MM.1S (cell line): Measurements from ENCODE around the gene SYVN1.

Source experiments
- CTCF ChIP-seq: fragments of 300-600 bp; sonication (generic); IDR thresholded peaks from 2 replicates; pipeline ENCODE4 v1.5.1; 2016; ENCODE audit warnings: antibody characterized with exemption, low read length, mixed read lengths
- EZH2 ChIP-seq: fragments of 300-600 bp; sonication (generic); optimal IDR thresholded peaks from 2 replicates; pipeline ENCODE3; 2017; ENCODE audit warnings: low read depth, mild to moderate bottlenecking, antibody characterized with exemption, low read length, mixed read lengths
- EZH2phosphoT487 ChIP-seq: fragments of 300-600 bp; sonication (generic); IDR thresholded peaks from 2 replicates; pipeline ENCODE4 v1.6.1; 2018; ENCODE audit warnings: antibody characterized with exemption, low read length

- TF ChIP-seq CTCF: no peak
- no peak for TF ChIP-seq EZH2phosphoT487
- no peak for TF ChIP-seq EZH2
Measured at GRCh38 chr11:65152122-65152521, 17.8 kb upstream of the SYVN1 start.
